Subcutaneous abdominal adipose tissue (tissue), 5 donors: ENCODE data around the gene GPC6.

Experiments
- H3K27ac ChIP-seq: one replicate; pipeline ENCODE4 v1.7.0; 2013; ENCODE audit warnings: low read depth, mild to moderate bottlenecking, inconsistent platforms, low read length, moderate library complexity
- H3K27me3 ChIP-seq, 5 donors: one replicate each; pipeline ENCODE4 v1.7.0; 2013; ENCODE audit warnings: low read length in 5 of 5, inconsistent platforms in 1 of 5; ENCODE audit not compliant: control insufficient read depth in 5 of 5, insufficient read depth in 4 of 5
- H3K36me3 ChIP-seq, 5 donors: one replicate each; pipeline ENCODE4 v1.7.0; 2013; ENCODE audit warnings: low read length in 5 of 5; ENCODE audit not compliant: control insufficient read depth in 5 of 5, insufficient read depth in 5 of 5
- H3K4me1 ChIP-seq, 5 donors: one replicate each; pipeline ENCODE4 v1.7.0; 2013; ENCODE audit warnings: low read length in 5 of 5, mild to moderate bottlenecking in 3 of 5, moderate library complexity in 1 of 5; ENCODE audit not compliant: control insufficient read depth in 5 of 5, insufficient read depth in 5 of 5
- H3K4me3 ChIP-seq, 5 donors: one replicate each; pipeline ENCODE4 v1.7.0; 2013; ENCODE audit warnings: low read length in 5 of 5, low read depth in 1 of 5
- H3K9ac ChIP-seq, 5 donors: one replicate each; pipeline ENCODE4 v1.7.0; 2013; ENCODE audit warnings: low read length in 5 of 5, mild to moderate bottlenecking in 4 of 5, moderate library complexity in 3 of 5
- H3K9me3 ChIP-seq, 5 donors: one replicate each; pipeline ENCODE4 v1.7.0; 2013; ENCODE audit warnings: low read length in 5 of 5; ENCODE audit not compliant: control insufficient read depth in 5 of 5
- donor health status: healthy.
- donor health status: healthy.
- donor health status: healthy.
- donor health status: healthy.
- donor health status: healthy.

GPC6 gene

GRCh38 chr13:94006296-94006695 is 779.7 kb downstream of the GPC6 start:
- Histone ChIP-seq H3K4me3 (no peak overlapping the region), H3K27me3 (no peaks in the 10 kb centered on the region), H3K27ac (no peak overlapping the region), H3K9me3 (no peaks in the 10 kb centered on the region), H3K4me1 (no peaks in the 10 kb centered on the region), H3K9ac (no peak overlapping the region), H3K36me3 (no peaks in the 10 kb centered on the region)

- Histone ChIP-seq H3K36me3 (no peaks in the 10 kb centered on the region), H3K9ac (no peak overlapping the region), H3K27me3 (no peaks in the 10 kb centered on the region), H3K4me3 (no peak overlapping the region), H3K4me1 (no peaks in the 10 kb centered on the region), H3K27ac (no peak overlapping the region), H3K9me3 (no peaks in the 10 kb centered on the region)
Measured at GRCh38 chr13:94007072-94007471, 780.5 kb downstream of the GPC6 start.

- Histone ChIP-seq H3K36me3 (no peaks in the 10 kb centered on the region), H3K4me3 (no peak overlapping the region), H3K4me1 (no peaks in the 10 kb centered on the region), H3K9me3 (no peaks in the 10 kb centered on the region), H3K27ac (no peak overlapping the region), H3K9ac (no peak overlapping the region), H3K27me3 (no peaks in the 10 kb centered on the region)
Measured at GRCh38 chr13:94009701-94010100, 783.1 kb downstream of the GPC6 start.

GRCh38 chr13:94014461-94014860 is 787.9 kb downstream of the GPC6 start:
- H3K27me3 ChIP-seq = no peaks in the 10 kb centered on the region
- no peak overlapping the region for H3K9ac ChIP-seq
- no peaks in the 10 kb centered on the region for H3K4me1 ChIP-seq
- H3K9me3 ChIP-seq = no peaks in the 10 kb centered on the region
- H3K27ac ChIP-seq = no peak overlapping the region
- no peak overlapping the region for H3K4me3 ChIP-seq
- no peaks in the 10 kb centered on the region for H3K36me3 ChIP-seq

GRCh38 chr13:94020426-94020825 is 793.8 kb downstream of the GPC6 start:
- Histone ChIP-seq H3K27ac (no peak overlapping the region), H3K9me3 (no peaks in the 10 kb centered on the region), H3K4me1 (peaks cover 0 to 2% (median 0%) of the 10 kb centered on the region in 5 donors), H3K36me3 (no peaks in the 10 kb centered on the region), H3K27me3 (no peaks in the 10 kb centered on the region), H3K9ac (no peak overlapping the region), H3K4me3 (no peak overlapping the region)

GRCh38 chr13:94020833-94021232 is 794.2 kb downstream of the GPC6 start:
- no peak overlapping the region for H3K27ac ChIP-seq
- H3K36me3 ChIP-seq = no peaks in the 10 kb centered on the region
- no peak overlapping the region for H3K4me3 ChIP-seq
- no peaks in the 10 kb centered on the region for H3K27me3 ChIP-seq
- no peak overlapping the region for H3K9ac ChIP-seq
- peaks cover 0 to 2% (median 0%) of the 10 kb centered on the region in 5 donors for H3K4me1 ChIP-seq
- no peaks in the 10 kb centered on the region for H3K9me3 ChIP-seq

GRCh38 chr13:94028234-94028633 is 801.6 kb downstream of the GPC6 start:
- no peaks in the 10 kb centered on the region for H3K9me3 ChIP-seq
- no peaks in the 10 kb centered on the region for H3K27me3 ChIP-seq
- no peak overlapping the region for H3K4me3 ChIP-seq
- H3K27ac ChIP-seq = no peak overlapping the region
- H3K4me1 ChIP-seq = peaks cover 0 to 2% (median 0%) of the 10 kb centered on the region in 5 donors
- no peaks in the 10 kb centered on the region for H3K36me3 ChIP-seq
- no peak overlapping the region for H3K9ac ChIP-seq

- Histone ChIP-seq H3K36me3 (no peaks in the 10 kb centered on the region), H3K9ac (no peak overlapping the region), H3K27ac (no peak overlapping the region), H3K9me3 (no peaks in the 10 kb centered on the region), H3K4me1 (peaks cover 0 to 2% (median 0%) of the 10 kb centered on the region in 5 donors), H3K27me3 (no peaks in the 10 kb centered on the region), H3K4me3 (no peak overlapping the region)
Measured at GRCh38 chr13:94028650-94029049, 802.0 kb downstream of the GPC6 start.

GRCh38 chr13:94030415-94031119 is 804.0 kb downstream of the GPC6 start:
- Histone ChIP-seq H3K27me3 (no peaks in the 10 kb centered on the region), H3K4me3 (no peak overlapping the region), H3K9me3 (no peaks in the 10 kb centered on the region), H3K36me3 (no peaks in the 10 kb centered on the region), H3K4me1 (peaks cover 0 to 9% (median 0%) of the 10 kb centered on the region in 5 donors), H3K27ac (no peak overlapping the region), H3K9ac (no peak overlapping the region)

- Histone ChIP-seq H3K36me3 (no peaks in the 10 kb centered on the region), H3K9ac (no peak overlapping the region), H3K27me3 (no peaks in the 10 kb centered on the region)
Measured at GRCh38 chr13:94031609-94032008, 805.0 kb downstream of the GPC6 start.

More at GRCh38 chr13:94031609-94032008, 805.0 kb downstream of the GPC6 start:
- H3K4me3 ChIP-seq = no peak overlapping the region
- no peak overlapping the region for H3K27ac ChIP-seq
- H3K4me1 ChIP-seq = peaks cover 0 to 9% (median 0%) of the 10 kb centered on the region in 5 donors
- no peaks in the 10 kb centered on the region for H3K9me3 ChIP-seq
